ENCODE data around the gene AKR1C3. TPM values are rescaled to one million over a fixed set of nuclear protein-coding genes. Genes with fewer than 3 reads are reported as not detected.
"Not testable (repeated sequence)": the region's sequence is repeated elsewhere in the genome, so short reads cannot be mapped to it uniquely, and the experiment has no call there.

The AKR1C3 gene
- total RNA-seq, 1 donor from 2014 or later: 2.6 TPM

DNA sequence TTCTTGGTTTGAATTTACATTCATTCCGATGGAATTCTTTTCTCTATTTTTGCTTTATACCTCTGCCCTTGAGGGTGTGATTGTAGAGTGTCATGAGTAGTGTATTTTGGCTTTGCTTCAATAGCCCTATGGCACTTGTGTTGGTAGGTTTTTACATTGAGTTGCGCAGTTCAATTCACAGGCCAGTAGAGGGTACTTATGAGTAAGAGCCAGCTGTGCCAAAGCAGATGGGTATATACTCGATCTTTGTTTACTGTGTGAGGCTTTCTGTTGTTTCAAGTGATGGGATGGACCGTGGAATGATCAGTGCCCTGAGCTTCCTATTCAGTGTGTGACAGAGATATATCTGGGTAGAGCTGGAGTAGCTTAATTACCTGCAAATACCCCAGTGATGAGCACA, 4.3 kb upstream of the AKR1C3 start:
- DNase-seq: no peak

DNA sequence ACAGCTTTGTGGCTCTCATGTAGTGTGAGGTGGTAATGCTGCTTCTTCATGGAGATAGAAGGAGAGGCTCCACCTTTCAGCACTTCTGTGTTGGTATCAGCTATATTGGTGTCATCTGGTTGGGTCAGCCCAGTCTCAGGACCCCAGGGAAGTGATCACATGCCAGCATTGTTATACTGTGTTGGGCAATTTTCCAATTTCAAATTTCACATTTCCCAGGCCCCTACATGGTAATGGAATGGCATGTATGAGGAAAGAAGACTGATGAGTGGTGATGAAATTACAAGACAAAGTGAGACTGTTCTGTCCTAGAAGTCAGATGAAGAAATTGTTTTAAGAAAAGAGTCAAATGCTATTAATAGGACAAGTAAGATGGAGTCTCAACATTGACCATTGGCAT, 3.7 kb upstream of the AKR1C3 start:
- no peak for DNase-seq

DNA sequence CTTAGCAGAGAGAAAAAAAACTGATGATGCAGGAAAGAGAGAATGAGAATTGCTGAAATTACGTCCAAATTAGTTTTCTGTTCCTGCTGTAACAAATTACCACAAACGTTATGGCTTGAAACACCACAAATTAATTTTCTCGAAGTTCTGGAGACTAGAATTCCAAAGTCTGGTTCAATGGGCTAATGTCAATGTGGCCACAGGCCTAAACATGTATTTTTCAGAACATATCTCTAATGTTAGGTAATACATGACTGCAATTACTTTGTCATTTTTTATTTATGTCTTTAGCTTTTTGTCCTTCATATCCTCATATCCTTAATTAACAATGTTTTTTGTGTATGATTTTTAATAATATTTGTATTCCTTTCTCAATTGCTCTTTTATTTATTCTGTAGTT, 3.0 kb upstream of the AKR1C3 start:
- no peak for DNase-seq

DNA sequence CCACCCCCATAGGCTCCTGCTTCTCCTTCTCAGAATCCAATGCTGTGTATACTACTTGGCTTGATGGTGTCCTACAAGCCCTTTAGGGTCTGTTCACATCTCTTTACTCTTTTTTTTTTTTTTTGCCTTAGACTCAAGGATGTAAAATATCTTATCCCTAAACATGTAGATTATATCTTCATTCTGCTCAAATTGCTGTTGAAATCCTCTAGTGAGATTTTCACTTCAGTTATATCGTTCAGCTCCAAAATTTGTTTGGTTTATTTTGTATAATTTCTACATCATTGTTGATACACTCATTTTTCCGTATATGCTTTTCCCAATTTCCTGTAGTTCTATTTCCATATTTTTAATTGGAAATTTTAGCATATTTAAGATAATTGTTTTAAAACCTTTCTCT, 1.8 kb upstream of the AKR1C3 start:
- DNase-seq: no peak

DNA sequence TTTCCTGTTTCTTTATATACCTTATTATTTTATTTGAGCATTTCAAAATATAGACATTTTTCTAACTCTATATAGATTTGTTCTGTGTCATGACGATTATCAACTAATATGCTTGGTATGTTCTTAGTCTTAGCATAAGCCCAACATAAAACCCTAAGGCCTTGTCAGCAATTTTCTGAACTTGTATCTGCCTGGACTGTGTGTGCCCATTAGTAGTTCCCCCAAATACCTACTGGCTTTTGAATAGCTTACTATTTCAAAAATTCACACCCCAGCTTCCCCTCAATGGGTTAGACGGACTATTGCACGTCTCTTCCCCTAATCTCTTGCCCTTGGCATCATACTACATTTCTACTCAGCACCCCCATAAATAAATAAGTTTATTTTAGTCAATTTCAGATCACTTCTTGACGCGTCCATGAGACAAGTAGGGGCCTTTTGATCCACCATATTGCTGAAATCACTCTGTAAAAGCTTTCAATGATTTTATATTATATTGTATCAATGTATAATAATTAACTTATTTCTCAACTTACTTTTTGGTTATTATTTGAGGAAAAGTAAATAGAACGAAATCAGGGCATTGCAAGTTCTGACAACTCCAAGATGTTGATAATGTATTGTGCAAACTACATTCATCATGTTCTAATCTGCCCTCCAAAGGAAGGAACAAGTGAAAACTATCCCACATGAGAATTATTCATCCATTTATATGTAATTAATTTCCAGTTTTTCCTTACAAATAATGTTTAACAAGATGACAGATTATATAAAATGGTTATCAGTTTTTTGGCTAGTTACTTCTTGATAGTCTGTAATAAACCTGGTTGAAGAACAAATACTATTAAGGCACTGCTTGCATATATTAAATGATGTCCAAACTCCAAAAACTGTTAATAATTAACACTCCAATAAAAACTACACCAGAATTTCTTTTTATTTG, 1.1 kb upstream of the AKR1C3 start:
- no peak for DNase-seq

- DNase-seq: no peak
Measured at GRCh38 chr10:5095687-5096086, 1.5 kb downstream of the AKR1C3 start.

GRCh38 chr10:5096108-5096507, 1.9 kb downstream of the AKR1C3 start:
- no peak for DNase-seq

GRCh38 chr10:5102479-5102878, 8.3 kb downstream of the AKR1C3 start:
- DNase-seq: not testable (repeated sequence)

DNA sequence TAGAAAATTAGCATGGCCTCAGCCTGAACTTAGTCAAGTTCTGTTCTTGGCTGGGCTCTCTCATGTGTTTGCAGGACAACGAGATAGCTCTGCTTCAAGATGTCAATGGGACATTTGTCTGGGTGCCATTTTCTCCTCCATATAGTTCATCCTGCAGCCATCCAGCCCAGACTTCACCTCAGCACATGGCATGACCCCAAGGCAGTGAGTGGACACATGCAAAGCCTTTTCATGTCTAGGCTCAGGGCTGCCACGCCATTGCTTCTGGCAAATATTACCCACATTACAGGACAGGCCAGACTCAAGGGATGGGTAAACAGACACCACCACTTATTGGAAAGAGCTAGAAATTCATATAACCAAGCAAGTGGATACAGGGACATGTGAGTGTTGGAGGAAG, 9.3 kb downstream of the AKR1C3 start:
- no peak for DNase-seq

DNA sequence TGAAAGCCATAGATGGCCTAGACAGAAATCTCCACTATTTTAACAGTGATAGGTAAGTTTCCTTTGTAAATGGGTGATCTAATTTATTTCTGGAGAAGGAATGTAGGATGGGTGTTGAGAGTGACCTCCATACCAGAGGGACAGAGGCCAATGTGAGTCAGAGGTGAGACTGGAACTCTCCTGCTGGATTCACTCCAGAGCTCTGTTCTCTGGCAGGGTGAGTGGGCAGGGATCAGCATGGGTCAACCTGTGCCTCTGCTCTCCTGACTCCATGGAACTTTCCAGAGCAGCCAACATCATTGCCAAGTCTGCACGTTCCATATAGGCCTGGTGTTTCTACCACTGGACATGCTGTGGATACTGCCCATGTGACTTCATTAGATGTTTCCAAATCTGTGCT, 11.4 kb downstream of the AKR1C3 start:
- DNase-seq: no peak

DNA sequence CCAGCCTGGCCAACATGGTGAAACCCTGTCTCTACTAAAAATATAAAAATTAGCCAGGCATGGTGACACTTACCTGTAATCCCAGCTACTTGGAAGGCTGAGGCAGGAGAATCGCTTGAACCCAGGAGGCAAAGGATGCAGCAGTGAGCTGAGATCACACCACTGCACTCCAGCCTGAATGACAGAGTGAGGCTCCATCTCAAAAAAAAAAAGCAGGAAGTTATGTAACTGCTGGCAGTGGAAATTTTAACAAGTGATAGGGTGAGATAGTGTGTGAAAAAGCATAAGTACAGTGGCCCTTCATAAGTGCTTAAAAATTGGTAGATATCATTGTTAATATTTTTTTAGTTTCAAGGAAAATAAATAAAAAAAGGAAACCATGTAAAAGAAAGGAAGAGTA, 12.3 kb downstream of the AKR1C3 start:
- no peak for DNase-seq

DNA sequence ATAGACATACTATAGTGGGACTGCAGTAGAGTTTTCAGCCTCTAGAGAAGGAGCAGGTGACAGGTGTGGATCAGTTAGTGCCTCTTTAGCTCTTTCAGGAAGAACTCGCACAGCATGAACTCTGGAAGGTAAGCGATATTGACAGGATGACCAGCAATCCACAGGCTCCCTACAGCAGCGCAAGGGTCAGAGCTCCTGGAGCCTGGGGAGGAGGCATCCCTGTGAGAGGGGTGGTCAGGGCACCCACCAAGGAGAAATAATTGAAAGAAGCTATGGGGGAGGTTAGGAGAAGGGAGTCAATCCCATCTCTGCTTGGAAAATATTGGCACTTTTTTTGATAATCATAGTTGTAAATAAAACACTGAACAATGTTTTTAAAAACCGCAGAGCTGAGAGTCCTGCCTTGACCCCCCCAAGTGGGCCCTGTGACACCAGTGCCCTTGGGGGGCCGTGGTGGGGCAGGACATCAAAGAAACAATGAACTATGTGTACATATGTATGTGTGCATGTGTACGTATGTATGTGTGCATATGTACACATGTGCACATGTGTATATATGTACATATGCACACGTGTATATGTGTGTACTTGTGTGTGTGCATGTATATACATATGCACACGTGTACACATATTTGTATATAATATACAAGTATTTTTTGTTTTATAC, 13.8 kb downstream of the AKR1C3 start:
- no peak for DNase-seq

DNA sequence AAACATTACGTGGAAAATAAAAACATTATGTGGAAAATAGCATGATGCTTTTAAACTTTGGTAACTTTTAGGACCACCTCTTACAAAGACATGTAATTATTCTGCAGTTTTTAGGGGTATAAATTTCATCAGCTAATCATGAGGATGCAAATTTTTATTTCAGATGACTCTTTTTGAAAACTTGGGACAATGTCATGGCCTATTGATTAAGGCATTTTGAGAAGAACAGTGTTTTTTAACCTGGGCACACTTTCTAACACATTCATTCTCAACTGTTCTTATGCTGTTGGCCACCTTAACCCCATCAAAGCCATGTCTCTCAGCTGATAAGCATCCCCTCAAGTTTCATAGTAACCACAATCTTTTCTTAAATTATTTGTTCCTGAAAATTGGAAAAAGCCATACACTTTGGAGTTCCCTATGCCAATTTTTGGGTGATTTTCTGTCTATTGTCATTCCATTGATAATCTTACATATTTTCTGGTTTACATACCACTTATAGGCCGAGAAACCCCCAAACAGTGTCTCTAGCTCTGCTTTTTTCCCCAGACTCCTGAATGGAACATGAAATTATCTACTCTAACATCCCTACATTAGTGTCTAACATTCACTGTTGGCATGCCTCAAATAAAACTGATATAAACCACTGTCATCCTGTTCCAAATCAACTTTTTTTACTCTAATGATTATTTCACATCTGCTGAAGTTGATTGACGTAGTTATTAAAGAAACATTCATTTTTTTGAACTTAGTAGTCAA, 14.6 kb downstream of the AKR1C3 start:
- DNase-seq: no peak

- not testable (repeated sequence) for DNase-seq
Measured at GRCh38 chr10:5109861-5110260, 15.6 kb downstream of the AKR1C3 start.

DNA sequence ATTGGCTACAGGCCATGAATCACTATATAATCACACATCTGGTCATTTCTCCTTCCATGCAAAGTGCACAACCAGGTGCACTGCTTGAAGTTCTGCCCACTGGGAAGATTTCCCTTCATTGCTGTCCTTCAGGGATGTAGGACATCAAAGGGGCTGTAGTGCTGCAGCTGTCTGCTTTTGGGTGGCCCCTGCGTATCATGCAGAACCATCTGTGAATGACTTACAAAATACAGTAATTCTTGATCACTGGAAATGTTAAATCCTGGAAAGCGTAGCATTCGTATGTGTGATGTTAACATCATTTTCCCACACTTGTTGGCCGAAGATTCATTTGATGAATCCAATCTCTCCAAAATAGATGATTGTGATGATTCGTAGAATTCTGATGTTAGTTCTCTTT, 22.4 kb downstream of the AKR1C3 start:
- DNase-seq: no peak

- no peak for DNase-seq
Measured at GRCh38 chr10:5117026-5117425, 22.8 kb downstream of the AKR1C3 start.

- not testable (repeated sequence) for DNase-seq
Measured at GRCh38 chr10:5119997-5120396, 25.8 kb downstream of the AKR1C3 start.

DNA sequence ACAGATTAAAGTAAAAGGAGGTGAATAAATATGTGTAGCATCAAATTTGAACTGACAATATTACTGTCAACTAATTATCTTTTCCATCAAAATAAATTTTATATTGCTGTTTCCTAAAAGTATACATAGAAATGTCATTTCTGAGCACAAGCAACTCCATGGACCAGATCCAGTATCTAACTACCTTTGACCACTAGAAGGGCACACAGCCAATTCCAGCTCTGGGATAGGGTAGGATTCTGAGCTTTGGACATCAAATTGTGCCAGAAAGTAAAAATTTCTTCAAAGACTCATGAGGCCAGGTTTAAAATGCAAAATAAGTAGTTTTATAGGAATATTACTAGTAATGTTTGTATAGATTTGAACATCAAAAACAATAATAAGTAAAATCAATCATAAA, 29.7 kb downstream of the AKR1C3 start:
- DNase-seq: no peak

GRCh38 chr10:5125315-5126044, 31.3 kb downstream of the AKR1C3 start:
- no peak for DNase-seq

DNA sequence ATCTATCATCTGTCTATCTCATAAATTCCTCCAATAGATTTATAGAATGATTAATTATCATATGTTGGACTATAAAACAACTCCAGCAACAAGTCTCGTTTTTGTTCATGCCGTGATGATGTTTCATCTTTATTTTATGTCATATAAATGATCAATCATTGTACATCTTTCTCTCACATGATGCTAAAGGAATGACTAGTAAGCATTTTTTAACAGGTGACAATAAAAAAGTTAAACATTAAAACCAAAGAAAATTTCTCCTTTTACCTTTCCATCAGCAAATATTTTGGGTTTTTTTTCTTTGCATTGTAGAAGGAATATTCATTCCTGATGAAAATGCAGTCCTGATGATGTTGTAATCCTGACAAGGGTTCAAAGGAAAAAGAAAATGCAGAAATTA, 41.4 kb downstream of the AKR1C3 start:
- no peak for DNase-seq

- no peak for DNase-seq
Measured at GRCh38 chr10:5136468-5137087, 42.4 kb downstream of the AKR1C3 start.

DNA sequence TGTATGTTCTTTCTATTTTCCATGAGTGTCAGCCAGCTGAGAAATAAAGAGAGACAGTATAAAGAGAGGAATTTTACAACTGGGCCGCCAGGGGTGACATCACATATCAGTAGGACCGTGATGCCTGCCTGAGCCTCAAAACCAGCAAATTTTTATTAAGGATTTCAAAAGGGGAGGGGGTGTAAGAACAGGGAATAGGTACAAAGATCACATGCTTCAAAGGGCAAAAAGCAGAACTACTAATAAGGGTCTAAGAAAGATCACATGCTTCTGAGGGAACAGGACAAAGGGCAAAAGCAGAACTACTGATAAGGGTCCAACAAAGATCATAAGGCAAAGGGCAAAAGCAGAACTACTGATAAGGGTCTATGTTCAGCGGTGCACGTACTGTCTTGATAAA, 43.5 kb downstream of the AKR1C3 start:
- DNase-seq: not testable (repeated sequence)
